ENCODE data around the gene P2RY2. TPM values are rescaled to one million over a fixed set of nuclear protein-coding genes. Genes with fewer than 3 reads are reported as not detected.

The P2RY2 gene
- total RNA-seq, 2 donors from 2014 or later: 3.5 to 5.7 TPM

DNA sequence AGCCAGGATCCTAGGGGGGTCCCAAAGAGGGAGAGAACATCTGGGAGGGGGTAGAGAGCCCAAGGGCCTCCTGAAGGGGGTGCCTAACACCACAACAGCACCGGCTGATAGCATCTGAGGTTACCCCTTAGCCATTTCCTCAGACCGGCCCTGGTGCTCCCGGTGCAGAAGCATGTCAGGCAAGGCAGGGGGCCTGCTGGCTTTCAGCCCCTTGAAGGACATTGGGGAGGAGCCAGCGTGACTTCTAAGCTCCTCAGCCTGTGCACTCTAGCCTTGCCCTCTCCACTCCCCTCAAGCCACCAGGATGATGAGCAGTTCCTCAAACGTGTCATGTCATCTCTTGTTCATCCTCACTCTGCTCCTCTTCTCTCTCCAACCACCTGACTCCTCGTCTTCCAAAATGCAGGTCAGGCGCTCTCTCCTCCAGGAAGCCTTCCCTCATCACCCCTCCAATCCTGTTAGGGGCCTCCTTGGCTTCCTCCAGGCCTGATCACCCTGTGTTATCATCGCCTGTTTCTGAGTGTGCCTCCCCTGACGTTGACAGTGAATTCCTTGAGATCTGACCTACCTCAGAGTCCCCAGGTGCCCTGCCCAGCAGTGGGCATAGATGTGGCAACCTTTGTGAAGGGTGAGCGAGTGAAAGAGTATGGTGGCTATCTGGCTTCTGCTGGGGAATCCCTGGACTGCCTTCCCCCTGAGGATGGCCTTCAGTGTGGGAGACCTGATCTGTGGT, 6.1 kb downstream of the P2RY2 start:
- no peak overlapping the region for H3K27ac ChIP-seq
- TF ChIP-seq, protein P1, sequence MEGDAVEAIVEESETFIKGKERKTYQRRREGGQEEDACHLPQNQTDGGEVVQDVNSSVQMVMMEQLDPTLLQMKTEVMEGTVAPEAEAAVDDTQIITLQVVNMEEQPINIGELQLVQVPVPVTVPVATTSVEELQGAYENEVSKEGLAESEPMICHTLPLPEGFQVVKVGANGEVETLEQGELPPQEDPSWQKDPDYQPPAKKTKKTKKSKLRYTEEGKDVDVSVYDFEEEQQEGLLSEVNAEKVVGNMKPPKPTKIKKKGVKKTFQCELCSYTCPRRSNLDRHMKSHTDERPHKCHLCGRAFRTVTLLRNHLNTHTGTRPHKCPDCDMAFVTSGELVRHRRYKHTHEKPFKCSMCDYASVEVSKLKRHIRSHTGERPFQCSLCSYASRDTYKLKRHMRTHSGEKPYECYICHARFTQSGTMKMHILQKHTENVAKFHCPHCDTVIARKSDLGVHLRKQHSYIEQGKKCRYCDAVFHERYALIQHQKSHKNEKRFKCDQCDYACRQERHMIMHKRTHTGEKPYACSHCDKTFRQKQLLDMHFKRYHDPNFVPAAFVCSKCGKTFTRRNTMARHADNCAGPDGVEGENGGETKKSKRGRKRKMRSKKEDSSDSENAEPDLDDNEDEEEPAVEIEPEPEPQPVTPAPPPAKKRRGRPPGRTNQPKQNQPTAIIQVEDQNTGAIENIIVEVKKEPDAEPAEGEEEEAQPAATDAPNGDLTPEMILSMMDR (IDR thresholded peaks at IDR 0.05): no peak
- H3K27me3 ChIP-seq (replicated peaks; ENCODE audit: insufficient read depth): no peaks in the 10 kb centered on the region
- H3K36me3 ChIP-seq: no peaks in the 10 kb centered on the region
- no peak for ATAC-seq (ENCODE audit: insufficient number of reproducible peaks, low FRiP score, low read depth)
- no peak overlapping the region for H3K4me3 ChIP-seq
- DNase-seq (ENCODE audit: low spot score): no peak
- no peaks in the 10 kb centered on the region for H3K4me1 ChIP-seq (ENCODE audit: control insufficient read depth in 1 of 2, low read depth in 2 of 2)
- no peaks in the 10 kb centered on the region for H3K9me3 ChIP-seq

DNA sequence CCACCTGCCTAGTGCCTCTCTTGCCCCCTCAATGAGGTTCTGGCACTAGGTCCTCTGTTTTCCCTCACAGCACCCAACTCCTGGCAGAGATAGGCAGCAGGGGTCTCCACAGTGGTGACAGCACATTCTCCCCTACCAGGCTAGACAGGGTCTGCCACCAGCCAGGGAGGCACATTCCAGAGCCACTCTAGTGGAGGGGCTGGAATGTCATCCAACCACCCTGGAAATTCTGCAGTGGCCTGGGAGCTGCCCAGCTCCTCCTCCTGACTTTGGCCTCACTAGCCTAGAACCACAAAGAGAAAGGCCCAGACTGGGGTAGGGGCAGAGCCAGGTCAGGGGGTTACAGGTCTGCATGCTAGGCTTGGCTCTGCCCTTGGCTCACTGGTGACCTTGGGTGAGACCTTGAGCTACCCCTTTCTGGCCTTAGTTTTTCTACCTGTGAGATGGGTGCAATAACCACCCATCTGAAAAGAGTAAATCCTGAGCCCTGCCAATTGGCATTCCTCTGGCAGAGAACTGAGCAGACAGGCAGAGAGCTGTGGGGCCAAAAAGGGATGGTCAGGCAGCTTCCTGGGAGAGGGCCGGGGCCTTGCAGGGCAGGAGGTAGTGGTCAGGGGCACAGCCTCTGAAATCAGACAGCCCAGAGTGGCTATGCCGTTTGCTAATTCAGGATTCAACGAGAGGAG, 7.1 kb downstream of the P2RY2 start:
- ATAC-seq (ENCODE audit: insufficient number of reproducible peaks, low FRiP score, low read depth) (no peak), DNase-seq (ENCODE audit: low spot score) (no peak)
- Histone ChIP-seq H3K4me3 (no peak overlapping the region), H3K9me3 (no peaks in the 10 kb centered on the region), H3K4me1 (ENCODE audit: control insufficient read depth in 1 of 2, low read depth in 2 of 2) (no peaks in the 10 kb centered on the region), H3K27me3 (replicated peaks; ENCODE audit: insufficient read depth) (no peaks in the 10 kb centered on the region), H3K27ac (no peak overlapping the region), H3K36me3 (no peaks in the 10 kb centered on the region)
- TF ChIP-seq, protein P1 (IDR thresholded peaks at IDR 0.05): no peak

DNA sequence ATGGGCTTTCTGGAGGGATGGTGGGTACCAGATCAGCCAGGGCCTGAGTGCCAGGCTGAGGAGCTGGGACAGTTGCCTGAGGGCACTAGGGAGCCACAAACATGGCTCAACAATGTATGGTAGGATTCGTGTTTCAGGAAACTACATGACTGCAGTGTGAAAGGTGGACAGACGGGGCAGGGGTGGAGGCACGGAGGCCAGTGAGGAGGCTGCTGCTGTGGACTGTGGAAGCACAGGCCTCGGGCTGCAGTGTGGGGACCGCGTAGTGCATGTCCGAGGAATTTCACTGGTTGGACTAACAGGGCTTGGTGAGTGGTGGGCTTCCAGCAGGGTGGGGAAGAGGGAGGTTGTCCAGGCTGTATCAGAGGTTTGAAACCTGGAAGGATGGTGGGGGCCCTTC, 7.8 kb downstream of the P2RY2 start:
- no peaks in the 10 kb centered on the region for H3K36me3 ChIP-seq
- no peak overlapping the region for H3K27ac ChIP-seq
- H3K4me3 ChIP-seq: no peak overlapping the region
- DNase-seq (ENCODE audit: low spot score) (no peak), ATAC-seq (ENCODE audit: insufficient number of reproducible peaks, low FRiP score, low read depth) (no peak)
- TF ChIP-seq, protein P1 (IDR thresholded peaks at IDR 0.05): no peak
- no peaks in the 10 kb centered on the region for H3K4me1 ChIP-seq (ENCODE audit: control insufficient read depth in 1 of 2, low read depth in 2 of 2)
- H3K27me3 ChIP-seq (replicated peaks; ENCODE audit: insufficient read depth): no peaks in the 10 kb centered on the region
- no peaks in the 10 kb centered on the region for H3K9me3 ChIP-seq

DNA sequence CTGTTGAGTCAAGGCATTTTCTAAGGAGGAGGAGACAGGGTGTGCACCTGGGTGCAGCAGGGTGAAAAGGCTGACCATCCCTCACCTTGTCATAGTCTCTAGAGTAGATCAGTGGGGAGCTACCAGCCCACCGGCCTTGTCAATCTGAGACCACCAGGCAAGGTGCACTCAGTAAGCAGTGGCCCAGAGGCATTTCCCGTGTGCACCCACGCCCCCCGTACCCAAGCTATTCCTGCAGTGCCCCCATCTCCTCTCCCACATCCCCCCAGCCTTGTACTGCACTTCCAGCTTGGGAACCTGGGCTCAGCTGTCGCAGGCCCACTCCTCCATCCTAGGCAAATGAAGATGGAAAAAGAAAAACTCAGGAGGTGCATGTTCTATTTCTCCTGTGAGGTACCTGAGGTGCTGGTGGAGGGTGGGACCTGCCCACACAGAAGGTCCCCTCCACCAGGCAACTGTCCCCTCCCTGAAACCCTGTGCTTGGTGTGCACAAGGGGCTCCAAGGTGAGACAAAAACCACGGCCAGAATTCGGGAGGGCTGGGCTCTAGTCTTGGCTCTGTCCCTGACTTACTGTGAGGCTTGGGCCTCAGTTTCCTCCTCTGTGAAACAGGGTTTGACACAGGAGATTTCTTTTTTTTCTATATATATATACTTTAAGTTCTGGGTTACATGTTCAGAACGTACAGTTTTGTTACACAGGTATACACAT, 8.4 kb downstream of the P2RY2 start:
- no peaks in the 10 kb centered on the region for H3K36me3 ChIP-seq
- TF ChIP-seq, protein P1 (IDR thresholded peaks at IDR 0.05): no peak
- no peak for ATAC-seq (ENCODE audit: insufficient number of reproducible peaks, low FRiP score, low read depth)
- no peak overlapping the region for H3K27ac ChIP-seq
- H3K27me3 ChIP-seq (replicated peaks; ENCODE audit: insufficient read depth): no peaks in the 10 kb centered on the region
- H3K4me1 ChIP-seq (ENCODE audit: control insufficient read depth in 1 of 2, low read depth in 2 of 2): no peaks in the 10 kb centered on the region
- no peaks in the 10 kb centered on the region for H3K9me3 ChIP-seq
- DNase-seq (ENCODE audit: low spot score): no peak
- H3K4me3 ChIP-seq: no peak overlapping the region

DNA sequence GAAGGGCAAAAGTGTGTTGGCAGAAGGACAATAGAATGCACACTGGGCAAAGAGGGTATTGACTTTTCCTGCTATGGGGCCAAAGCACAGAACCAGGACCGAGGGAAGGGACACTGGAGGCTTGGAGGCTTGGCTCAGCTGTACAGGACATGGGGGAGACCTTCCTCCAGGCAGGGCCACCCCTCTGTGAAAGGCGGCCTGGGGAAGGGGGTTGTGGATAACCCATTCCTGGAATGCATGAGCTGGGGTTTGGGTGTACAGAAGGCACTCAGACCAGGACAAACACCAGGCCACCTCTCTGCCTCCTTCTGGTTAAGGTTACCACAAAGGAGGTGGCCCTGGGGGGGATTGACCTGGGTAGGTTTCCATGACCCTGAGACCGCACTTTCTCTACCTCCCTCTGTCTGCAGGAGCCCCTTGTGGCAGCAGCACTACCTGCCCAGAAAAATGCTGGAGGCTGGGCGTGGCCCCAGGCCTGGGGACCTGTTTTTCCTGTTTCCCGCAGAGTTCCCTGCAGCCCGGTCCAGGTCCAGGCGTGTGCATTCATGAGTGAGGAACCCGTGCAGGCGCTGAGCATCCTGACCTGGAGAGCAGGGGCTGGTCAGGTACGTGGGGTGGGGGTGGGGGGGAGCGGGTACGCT, 9.6 kb downstream of the P2RY2 start:
- H3K27ac ChIP-seq: no peak overlapping the region
- H3K4me1 ChIP-seq (ENCODE audit: control insufficient read depth in 1 of 2, low read depth in 2 of 2): no peaks in the 10 kb centered on the region
- ATAC-seq (ENCODE audit: insufficient number of reproducible peaks, low FRiP score, low read depth) (no peak), DNase-seq (ENCODE audit: low spot score) (no peak)
- TF ChIP-seq, protein P1 (IDR thresholded peaks at IDR 0.05): no peak
- no peaks in the 10 kb centered on the region for H3K36me3 ChIP-seq
- H3K27me3 ChIP-seq (replicated peaks; ENCODE audit: insufficient read depth): no peaks in the 10 kb centered on the region
- no peaks in the 10 kb centered on the region for H3K9me3 ChIP-seq
- H3K4me3 ChIP-seq: no peak overlapping the region
